ENCODE data around the gene POLR2A.

The POLR2A gene

DNA sequence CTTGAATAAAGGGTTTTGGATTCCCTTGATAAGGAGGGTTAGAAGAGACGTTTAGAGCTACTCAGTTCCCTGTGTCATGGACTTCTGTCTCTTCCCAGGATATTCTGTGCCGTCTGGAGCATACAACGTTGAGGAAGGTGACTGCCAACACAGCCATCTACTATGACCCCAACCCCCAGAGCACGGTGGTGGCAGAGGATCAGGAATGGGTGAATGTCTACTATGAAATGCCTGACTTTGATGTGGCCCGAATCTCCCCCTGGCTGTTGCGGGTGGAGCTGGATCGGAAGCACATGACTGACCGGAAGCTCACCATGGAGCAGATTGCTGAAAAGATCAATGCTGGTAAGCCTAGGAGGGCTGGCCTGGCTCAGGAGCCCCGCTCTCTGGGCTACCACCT is 24.7 kb downstream of the POLR2A start:
- no peak for DNase-seq

DNA sequence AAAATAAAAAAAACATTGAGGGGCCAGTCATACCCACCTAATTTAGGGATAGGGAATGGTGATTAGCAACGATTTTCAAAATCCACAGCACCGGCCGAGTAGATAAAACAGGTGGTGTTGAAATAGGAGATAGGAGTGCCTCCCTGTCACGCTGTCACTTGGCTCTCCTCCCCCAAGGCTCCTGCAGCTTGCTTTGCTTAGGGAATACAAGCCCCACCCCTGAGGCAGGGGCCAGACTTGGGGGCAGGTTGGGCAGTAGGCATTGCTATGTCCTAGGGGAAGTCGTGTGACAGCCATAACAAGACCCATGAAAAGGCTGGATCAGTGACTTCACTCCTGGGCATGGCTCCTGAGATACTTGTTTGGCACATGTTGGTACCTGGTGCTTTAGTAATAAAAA is 25.8 kb downstream of the POLR2A start:
- no peak for DNase-seq

DNA sequence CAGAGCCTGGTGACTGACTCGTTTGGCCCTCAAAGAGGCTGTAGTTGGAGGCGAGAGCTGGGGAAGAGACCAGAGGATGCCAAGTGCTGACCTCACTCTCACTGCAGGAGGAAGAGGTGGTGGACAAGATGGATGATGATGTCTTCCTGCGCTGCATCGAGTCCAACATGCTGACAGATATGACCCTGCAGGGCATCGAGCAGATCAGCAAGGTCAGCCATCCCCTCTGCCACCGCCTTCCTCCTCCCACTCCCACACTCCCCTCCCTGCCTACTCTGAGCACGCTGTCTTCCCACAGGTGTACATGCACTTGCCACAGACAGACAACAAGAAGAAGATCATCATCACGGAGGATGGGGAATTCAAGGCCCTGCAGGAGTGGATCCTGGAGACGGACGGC is 26.9 kb downstream of the POLR2A start:
- DNase-seq, result no peak

DNA sequence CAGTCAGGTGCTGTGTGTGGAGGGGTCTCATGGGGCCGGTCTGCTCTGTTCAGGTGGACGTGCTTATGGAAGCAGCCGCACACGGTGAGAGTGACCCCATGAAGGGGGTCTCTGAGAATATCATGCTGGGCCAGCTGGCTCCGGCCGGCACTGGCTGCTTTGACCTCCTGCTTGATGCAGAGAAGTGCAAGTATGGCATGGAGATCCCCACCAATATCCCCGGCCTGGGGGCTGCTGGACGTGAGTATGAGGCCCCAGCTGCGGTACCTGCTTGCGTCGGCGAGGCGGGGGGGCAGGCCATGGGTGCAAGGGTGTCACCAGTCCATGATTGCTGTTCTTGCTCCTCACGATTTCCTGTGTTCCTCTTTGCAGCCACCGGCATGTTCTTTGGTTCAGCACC is 27.9 kb downstream of the POLR2A start:
- no peak for DNase-seq

DNA sequence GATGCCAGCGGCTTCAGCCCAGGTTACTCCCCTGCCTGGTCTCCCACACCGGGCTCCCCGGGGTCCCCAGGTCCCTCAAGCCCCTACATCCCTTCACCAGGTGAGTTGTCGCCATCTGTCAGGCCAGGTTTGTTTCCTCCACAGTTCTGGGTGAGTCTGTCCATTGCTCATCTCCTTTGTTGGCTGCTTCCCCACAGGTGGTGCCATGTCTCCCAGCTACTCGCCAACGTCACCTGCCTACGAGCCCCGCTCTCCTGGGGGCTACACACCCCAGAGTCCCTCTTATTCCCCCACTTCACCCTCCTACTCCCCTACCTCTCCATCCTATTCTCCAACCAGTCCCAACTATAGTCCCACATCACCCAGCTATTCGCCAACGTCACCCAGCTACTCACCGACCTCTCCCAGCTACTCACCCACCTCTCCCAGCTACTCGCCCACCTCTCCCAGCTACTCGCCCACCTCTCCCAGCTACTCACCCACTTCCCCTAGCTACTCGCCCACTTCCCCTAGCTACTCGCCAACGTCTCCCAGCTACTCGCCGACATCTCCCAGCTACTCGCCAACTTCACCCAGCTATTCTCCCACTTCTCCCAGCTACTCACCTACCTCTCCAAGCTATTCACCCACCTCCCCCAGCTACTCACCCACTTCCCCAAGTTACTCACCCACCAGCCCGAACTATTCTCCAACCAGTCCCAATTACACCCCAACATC is 28.8 kb downstream of the POLR2A start:
- no peak for DNase-seq

DNA sequence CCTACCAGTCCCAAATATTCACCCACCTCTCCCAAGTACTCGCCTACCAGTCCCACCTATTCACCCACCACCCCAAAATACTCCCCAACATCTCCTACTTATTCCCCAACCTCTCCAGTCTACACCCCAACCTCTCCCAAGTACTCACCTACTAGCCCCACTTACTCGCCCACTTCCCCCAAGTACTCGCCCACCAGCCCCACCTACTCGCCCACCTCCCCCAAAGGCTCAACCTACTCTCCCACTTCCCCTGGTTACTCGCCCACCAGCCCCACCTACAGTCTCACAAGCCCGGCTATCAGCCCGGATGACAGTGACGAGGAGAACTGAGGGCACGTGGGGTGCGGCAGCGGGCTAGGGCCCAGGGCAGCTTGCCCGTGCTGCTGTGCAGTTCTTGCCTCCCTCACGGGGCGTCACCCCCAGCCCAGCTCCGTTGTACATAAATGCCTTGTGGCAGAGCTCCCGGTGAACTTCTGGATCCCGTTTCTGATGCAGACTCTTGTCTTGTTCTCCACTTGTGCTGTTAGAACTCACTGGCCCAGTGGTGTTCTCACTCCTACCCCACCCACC is 29.8 kb downstream of the POLR2A start:
- DNase-seq, result no peak

DNA sequence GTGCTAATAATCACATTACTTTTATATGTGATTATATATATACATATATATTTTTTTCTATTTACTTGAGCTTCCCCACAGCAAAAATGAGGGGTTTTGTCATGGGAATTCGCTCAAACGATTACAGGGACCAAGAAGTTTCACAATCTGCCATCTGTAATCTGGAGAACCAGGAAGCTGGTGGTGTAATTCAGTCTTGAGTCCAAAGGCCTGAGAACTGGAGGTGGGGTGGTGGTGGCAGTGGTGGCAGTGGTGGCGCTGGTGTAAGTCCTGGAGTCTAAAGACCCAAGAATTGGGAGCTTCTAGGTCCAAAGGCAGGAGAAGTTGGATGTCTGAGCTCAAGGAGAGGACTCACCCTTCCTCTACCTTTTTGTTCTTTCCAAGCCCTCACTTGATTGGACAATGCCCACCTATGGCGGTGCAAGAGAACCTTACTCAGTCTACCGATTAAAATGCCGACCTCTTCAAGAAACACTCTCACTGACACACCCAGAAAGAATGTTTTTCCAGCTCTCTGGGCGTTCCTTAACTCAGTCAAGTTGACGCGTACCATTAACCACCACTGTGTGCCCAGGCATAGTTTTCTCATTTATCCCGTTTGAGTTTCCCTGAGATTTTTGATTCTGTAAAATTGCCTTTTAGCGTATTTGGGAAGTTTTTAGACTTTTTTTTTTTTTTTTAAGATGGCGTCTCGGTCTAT is 31.9 kb downstream of the POLR2A start:
- DNase-seq, result no peak

DNA sequence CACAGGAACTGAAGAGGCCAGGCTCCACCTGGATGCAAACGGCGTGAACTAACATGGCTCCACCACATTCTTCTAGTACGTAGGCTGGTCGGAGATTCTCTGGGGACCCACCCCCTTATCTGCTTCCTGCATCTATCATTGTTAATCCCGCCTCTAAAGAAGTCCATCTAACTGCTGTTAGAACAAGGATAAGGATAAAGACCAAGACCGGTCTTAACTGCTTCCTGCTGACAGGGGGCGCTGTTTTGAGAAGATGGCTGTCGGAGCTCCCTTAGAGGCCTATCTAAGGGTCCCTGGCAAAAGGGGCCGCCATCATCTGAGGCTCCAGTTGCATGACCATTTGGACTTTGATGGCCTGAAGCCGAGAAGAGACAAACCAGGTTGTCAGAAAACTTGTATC is 38.9 kb downstream of the POLR2A start:
- no peak for DNase-seq

DNA sequence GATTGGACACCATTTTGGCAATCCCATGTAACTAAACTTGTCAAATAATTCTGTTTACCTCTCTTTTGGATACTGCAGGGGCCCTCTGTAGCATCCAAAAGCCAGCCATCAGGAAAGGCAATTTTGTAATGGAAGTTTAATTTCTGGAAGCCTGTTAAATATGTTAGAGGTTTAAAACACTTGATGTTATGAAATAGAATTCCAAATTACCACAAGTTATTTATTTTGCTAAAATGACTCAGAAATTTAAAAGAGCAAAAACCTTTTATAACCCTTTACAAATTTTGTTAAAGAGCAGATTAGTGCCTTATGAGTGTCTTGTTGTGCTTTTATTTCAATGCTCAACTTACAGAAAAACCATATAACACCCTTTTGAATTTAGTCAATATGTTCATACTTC is 44.7 kb downstream of the POLR2A start:
- DNase-seq, result no peak

DNA sequence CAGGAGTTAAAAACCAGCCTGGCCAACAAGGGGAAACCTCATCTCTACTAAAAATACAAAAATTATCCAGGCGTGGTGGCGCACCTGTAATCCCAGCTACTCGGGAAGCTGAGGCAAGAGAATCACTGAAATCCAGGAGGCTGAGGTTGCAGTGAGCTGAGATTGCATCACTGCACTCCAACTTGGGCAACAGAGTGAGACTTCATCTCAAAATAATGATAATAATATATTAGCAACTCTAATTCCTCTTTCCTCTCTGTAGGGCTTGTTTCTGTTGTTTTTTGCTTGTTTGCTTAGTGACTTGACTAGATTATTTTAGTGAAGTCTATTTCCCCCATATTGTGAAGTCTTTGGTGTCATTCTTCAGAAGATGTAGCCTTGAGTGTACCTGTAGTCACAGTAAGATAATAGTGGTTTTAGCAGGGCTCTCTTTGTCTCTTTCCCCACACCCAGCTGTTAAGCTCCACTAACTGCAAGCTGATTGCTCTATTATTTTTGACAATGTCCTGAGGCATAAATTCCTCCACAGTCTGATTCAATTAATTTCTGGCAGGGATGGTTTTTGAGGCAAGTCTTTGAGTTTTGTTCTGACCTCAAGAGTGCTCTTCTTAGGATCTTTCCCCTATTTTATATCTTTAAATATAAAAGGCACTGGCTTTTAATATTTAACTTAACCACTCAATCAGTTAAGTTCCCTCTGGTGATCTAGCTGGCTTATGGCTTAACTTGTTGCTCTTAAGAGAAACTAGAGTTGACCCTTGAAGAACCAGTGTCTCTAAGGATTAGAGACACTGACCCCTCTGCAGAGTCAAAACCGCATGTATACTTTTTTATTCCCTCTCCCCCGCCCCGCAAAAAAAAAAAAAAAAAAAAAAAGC is 46.1 kb downstream of the POLR2A start:
- DNase-seq, result no peak

DNA sequence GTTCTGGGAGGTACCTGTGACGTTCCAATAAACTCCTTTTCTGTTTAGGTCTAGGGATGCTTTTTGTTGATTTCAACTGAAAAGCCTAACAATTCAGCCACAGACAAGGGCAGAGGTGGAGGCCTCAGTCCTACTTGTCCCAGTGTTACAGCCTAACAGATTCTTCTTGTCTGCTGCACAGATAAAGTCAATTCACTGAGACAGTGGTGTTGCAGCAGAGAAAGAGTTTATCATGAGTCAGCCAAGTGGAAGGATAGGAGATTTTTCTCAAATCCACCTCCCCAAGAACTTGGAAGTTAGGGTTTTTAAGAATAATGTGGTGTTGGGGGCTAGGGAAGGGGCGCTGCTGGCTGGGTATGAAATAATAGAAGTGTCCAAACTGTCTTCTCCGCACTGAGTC is 53.9 kb downstream of the POLR2A start:
- no peak for DNase-seq

DNA sequence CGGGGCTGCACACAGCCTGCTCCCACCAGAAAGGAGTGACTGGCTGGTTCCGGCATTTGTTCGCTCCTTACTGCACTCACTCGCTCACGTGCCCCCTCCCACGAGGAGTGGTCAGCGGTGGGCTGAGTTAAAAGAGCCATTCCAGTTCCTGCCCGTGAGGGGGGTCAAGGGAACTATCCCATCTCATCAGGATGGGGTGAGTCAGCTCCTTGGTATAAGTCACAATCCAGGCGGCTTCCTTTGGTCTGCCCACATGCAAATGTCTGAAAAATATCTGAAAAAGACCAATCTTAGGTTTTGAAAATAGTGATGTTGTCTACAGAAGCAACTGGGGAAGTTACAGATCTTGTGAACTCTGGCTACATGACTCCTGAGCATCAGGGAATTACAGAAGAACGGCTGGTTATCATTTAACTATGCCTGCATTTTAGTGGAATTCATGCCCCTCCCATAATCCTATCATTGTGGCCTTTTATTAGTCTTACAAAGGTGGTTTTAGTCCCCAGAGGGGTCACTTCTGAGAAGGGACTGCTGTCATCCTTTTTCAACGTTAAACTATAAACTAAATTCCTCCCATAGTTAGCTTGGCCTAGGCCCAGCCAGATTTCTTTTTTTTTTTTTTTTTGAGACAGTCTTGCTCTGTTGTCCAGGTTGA is 54.9 kb downstream of the POLR2A start:
- DNase-seq, result no peak

DNA sequence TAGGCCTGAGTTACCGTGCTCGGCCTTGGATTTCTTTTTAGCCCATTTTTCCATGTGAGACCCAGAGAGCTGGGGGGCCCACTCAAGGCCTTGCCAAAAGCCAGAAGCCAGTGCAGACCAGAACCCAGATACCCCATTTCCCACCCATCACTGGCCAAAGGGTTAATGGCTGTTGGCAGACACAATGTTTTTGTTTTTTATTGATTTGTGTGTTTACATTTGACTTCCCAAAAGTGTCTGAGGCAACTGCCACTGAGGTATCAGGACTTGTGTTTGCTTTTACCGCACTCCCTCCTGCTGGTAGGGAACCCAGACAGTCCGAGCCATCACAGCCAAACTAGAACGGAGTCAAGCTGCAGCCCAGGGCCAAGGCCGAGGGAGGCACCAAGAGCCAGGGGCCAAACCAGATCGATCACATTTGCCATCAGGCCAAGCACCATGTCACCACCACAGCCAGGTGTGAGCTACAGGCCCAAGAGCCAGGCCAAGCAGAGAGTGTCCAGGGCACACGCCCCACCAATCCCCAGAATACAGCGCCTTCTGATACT is 57.0 kb downstream of the POLR2A start:
- DNase-seq, result no peak

DNA sequence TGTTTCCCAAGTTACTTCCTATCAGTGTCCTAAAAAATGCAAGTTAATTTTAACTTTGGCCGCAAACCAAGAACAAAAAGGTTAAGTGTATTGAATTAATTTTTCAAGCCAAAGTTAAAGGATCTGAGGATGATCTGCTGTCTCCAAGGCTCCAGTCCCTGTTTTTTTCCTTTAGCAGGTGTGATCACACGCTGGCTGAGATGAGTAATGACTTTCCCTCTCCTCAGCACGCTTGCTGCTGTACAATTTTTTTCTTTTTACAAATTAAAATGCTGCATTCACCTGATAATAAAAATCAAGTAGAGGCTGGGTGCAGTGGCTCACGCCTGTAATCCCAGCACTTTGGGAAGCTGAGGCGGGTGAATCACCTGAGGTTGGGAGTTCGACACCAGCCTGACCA is 60.7 kb downstream of the POLR2A start:
- no peak for DNase-seq

DNA sequence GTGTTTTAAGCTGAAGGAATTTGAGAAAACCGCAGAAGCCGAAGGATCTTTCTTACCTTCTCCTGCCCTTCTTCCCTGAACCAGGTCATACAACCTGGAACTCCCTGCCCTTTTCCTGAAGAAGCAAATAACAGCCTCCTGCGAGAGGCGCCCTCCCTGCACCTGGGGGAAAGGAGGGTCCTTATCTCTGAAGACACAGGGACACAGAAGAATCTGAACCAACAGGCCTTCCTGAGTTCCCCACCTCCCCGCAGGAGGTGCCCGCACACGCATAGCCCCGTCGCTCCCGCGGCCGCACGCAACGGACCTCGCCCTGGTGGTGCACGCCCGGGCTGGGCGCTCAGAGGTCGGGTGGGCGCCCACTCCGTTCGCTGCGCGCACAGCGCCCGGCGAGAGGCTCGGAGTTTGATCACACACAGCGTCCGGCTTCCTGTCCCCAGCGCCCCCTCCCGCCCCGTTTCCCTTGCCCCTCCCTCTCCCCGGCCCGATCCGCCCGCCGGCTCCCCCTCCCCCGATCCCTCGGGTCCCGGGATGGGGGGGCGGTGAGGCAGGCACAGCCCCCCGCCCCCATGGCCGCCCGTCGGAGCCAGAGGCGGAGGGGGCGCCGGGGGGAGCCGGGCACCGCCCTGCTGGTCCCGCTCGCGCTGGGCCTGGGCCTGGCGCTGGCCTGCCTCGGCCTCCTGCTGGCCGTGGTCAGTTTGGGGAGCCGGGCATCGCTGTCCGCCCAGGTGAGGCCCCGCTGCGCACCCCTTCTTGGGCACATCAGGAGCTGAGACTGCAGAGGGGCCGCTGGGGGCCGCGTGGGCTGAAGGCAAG is 64.6 kb downstream of the POLR2A start, which contains the start of gene TNFSF12:
TSS of gene TNFSF12 (plus strand) at position 474 of the 816 bp plus-strand sequence. CDS start at position 570, 96 bp downstream.
- no peak for DNase-seq

Data from NCI-H524 (cell line).